Measurements from ENCODE around the gene ZIC5. TPM values are rescaled to one million over a fixed set of nuclear protein-coding genes. Genes with fewer than 3 reads are reported as not detected.

Gene ZIC5
- total and polyA plus RNA-seq, 12 donors = 0.04 TPM; not detected in 11

GRCh38 chr13:99988529-99989275 lies 17.1 kb upstream of the ZIC5 start:
- Histone ChIP-seq H3K4me1 (replicated peaks in 1 of 2) (no peaks in the 10 kb centered on the region), H3K27ac (no peak overlapping the region), H3K4me3 (no peak overlapping the region), H3K9me3 (replicated peaks in 1 of 3) (no peaks in the 10 kb centered on the region), H3K27me3 (peaks cover 97% of the 10 kb centered on the region), H3K36me3 (replicated peaks in 1 of 2) (no peaks in the 10 kb centered on the region)
- WGBS, 4 donors = 12 to 22% (median 19%) methylated on average over 28 to 43 of the region's 43 CpGs
- TF ChIP-seq POLR2A (IDR thresholded peaks at IDR 0.05) (no peak), CTCF (IDR thresholded peaks at IDR 0.05) (no peak)
- no peak for DNase-seq
- intact Hi-C loops (cut with DNase I) = no loop called here

- no peak for DNase-seq
- Histone ChIP-seq H3K36me3 (replicated peaks in 1 of 2) (no peaks in the 10 kb centered on the region), H3K4me1 (replicated peaks in 1 of 2) (no peaks in the 10 kb centered on the region), H3K27ac (no peak overlapping the region), H3K9me3 (replicated peaks in 1 of 3) (no peaks in the 10 kb centered on the region), H3K4me3 (no peak overlapping the region), H3K27me3 (peaks cover 97% of the 10 kb centered on the region)
- TF ChIP-seq POLR2A (IDR thresholded peaks at IDR 0.05) = no peak
- WGBS, 4 donors = 16 to 25% (median 19%) methylated on average over 16 to 20 of the region's 20 CpGs
- intact Hi-C loops (cut with DNase I) = no loop called here
Observed at GRCh38 chr13:99987154-99988019, 15.8 kb upstream of the ZIC5 start.

GRCh38 chr13:99986741-99987140 lies 15.2 kb upstream of the ZIC5 start:
- H3K4me1 ChIP-seq (replicated peaks in 1 of 2) = peaks cover 0 to 6% of the 10 kb centered on the region in 2 donors
- no peaks in the 10 kb centered on the region for H3K36me3 ChIP-seq (replicated peaks in 1 of 2)
- peaks cover 97% of the 10 kb centered on the region for H3K27me3 ChIP-seq
- DNase-seq = no peak
- no peak for TF ChIP-seq POLR2A (IDR thresholded peaks at IDR 0.05)
- no peak for TF ChIP-seq CTCF (IDR thresholded peaks at IDR 0.05)
- no peak overlapping the region for H3K27ac ChIP-seq
- WGBS, 4 donors = 42 to 47% (median 46%) methylated on average over 8 of the region's 8 CpGs
- intact Hi-C loops (cut with DNase I) = no loop called here
- H3K4me3 ChIP-seq = no peak overlapping the region
- no peaks in the 10 kb centered on the region for H3K9me3 ChIP-seq (replicated peaks in 1 of 3)

GRCh38 chr13:99985886-99986527 lies 14.4 kb upstream of the ZIC5 start:
- Histone ChIP-seq H3K9me3 (replicated peaks in 1 of 3) (no peaks in the 10 kb centered on the region), H3K4me3 (no peak overlapping the region), H3K4me1 (replicated peaks in 1 of 2) (peaks cover 5 to 11% of the 10 kb centered on the region in 2 donors), H3K27me3 (peaks cover 94% of the 10 kb centered on the region), H3K27ac (no peak overlapping the region), H3K36me3 (replicated peaks in 1 of 2) (no peaks in the 10 kb centered on the region)
- TF ChIP-seq POLR2A (IDR thresholded peaks at IDR 0.05) (no peak), CTCF (IDR thresholded peaks at IDR 0.05) (no peak)
- intact Hi-C loops (cut with DNase I) = no loop called here
- DNase-seq = no peak
- WGBS, 4 donors = 36 to 43% (median 40%) methylated on average over 15 of the region's 15 CpGs

Data from adrenal gland (tissue), 12 donors.